Breast epithelium (tissue), 3 donors: Measurements from ENCODE around the gene EFNA5.

ENCODE experiments used
- CTCF ChIP-seq, 3 donors: fragments of 450-650 bp; IDR thresholded peaks; one replicate each; pipeline ENCODE4 v1.5.1; 2016 to 2017; ENCODE audit warnings: antibody characterized with exemption in 3 of 3, mild to moderate bottlenecking in 3 of 3, moderate library complexity in 3 of 3
- POLR2AphosphoS5 ChIP-seq, 3 donors: sonication (generic); formaldehyde crosslinking; IDR thresholded peaks; one replicate each; pipeline ENCODE4 v1.6.1; 2017; ENCODE audit warnings: antibody characterized with exemption in 3 of 3

- TF ChIP-seq CTCF (IDR thresholded peaks at IDR 0.05) (no peak), POLR2AphosphoS5 (IDR thresholded peaks at IDR 0.05) (no peak)
These were observed 114.2 kb downstream of the EFNA5 start for GRCh38 chr5:107556575-107556974.
